CD14-positive monocyte (primary cell): ENCODE data around the gene STAT5A. TPM values are rescaled to one million over a fixed set of nuclear protein-coding genes. Genes with fewer than 3 reads are reported as not detected.

ENCODE experiments used
- DNase-seq, 3 donors: peaks; one replicate each; pipeline ENCODE4 v3.0.0-alpha.2; 2011 to 2022
- H2AFZ ChIP-seq: 2 replicates; pipeline ENCODE4 v1.6.0; 2012; ENCODE audit warnings: mild to moderate bottlenecking, low read depth, low read length, inconsistent platforms; ENCODE audit not compliant: insufficient read depth, poor library complexity, severe bottlenecking
- H3K27ac ChIP-seq, 2 donors: 1 replicate in 1 of 2; 2 replicates in 1 of 2; pipeline ENCODE4 v1.5.1; 2012 to 2013; ENCODE audit warnings: low read length in 2 of 2, control low read depth in 1 of 2, inconsistent platforms in 1 of 2, low read depth in 1 of 2, mild to moderate bottlenecking in 1 of 2
- H3K27me3 ChIP-seq, 2 donors: one replicate each; pipeline versions ENCODE4 v1.6.0 to v1.6.1; 2011 to 2013; ENCODE audit warnings: low read length in 2 of 2; ENCODE audit not compliant: control insufficient read depth in 2 of 2, insufficient read depth in 2 of 2
- H3K36me3 ChIP-seq, 2 donors: replicated peaks in 1 of 2; 1 replicate in 1 of 2; 2 replicates in 1 of 2; pipeline versions ENCODE4 v1.5.1 to v1.6.1; 2012 to 2013; ENCODE audit warnings: low read length in 2 of 2, control low read depth in 1 of 2, inconsistent platforms in 1 of 2, mild to moderate bottlenecking in 1 of 2; ENCODE audit not compliant: insufficient read depth in 2 of 2, control insufficient read depth in 1 of 2
- H3K4me1 ChIP-seq, 2 donors: 1 replicate in 1 of 2; 2 replicates in 1 of 2; pipeline versions ENCODE4 v1.5.1 to v1.6.1; 2012 to 2013; ENCODE audit warnings: low read length in 2 of 2, control low read depth in 1 of 2, inconsistent platforms in 1 of 2, mild to moderate bottlenecking in 1 of 2, moderate library complexity in 1 of 2; ENCODE audit not compliant: insufficient read depth in 2 of 2, control insufficient read depth in 1 of 2
- H3K4me2 ChIP-seq: replicated peaks from 2 replicates; pipeline ENCODE3; 2012; ENCODE audit warnings: low read length, moderate library complexity, mild to moderate bottlenecking; ENCODE audit not compliant: poor library complexity, severe bottlenecking; ENCODE audit errors: extremely low read depth
- H3K4me3 ChIP-seq, 3 experiments: fragments of 200-600 bp in 1 of 3; sonication (generic) in 1 of 3; replicated peaks in 1 of 3; 1 replicate in 2 of 3; 2 replicates in 1 of 3; pipeline ENCODE4 v1.5.1; 2011 to 2013; ENCODE audit warnings: low read length in 3 of 3, mild to moderate bottlenecking in 3 of 3, control low read depth in 2 of 3, low read depth in 2 of 3, inconsistent platforms in 1 of 3, moderate library complexity in 1 of 3
- H3K79me2 ChIP-seq: 2 replicates; pipeline ENCODE4 v1.6.0; 2012; ENCODE audit warnings: mild to moderate bottlenecking, control low read depth, inconsistent platforms, low read length, moderate library complexity; ENCODE audit not compliant: insufficient read depth
- H3K9ac ChIP-seq: 2 replicates; pipeline ENCODE4 v1.6.0; 2017; ENCODE audit warnings: low read length, mild to moderate bottlenecking; ENCODE audit not compliant: insufficient read depth, poor library complexity, severe bottlenecking
- H3K9me3 ChIP-seq, 2 donors: replicated peaks in 1 of 2; 1 replicate in 1 of 2; 2 replicates in 1 of 2; pipeline versions ENCODE4 v1.5.1 to v1.6.1; 2012 to 2013; ENCODE audit warnings: low read length in 2 of 2, control low read depth in 1 of 2; ENCODE audit not compliant: control insufficient read depth in 1 of 2, insufficient read depth in 1 of 2
- H4K20me1 ChIP-seq: 2 replicates; pipeline ENCODE4 v1.6.0; 2012; ENCODE audit warnings: mild to moderate bottlenecking, low read length, control low read depth, moderate library complexity; ENCODE audit not compliant: insufficient read depth
- H3K27ac Mint-ChIP-seq, 7 donors: one replicate each; pipeline ENCODE4 v1.8.0; 2020; ENCODE audit warnings: mild to moderate bottlenecking in 7 of 7, mixed read lengths in 7 of 7, moderate library complexity in 6 of 7, inconsistent platforms in 2 of 7
- H3K27me3 Mint-ChIP-seq, 3 donors: one replicate each; pipeline ENCODE4 v1.8.0; 2021 to 2022; ENCODE audit warnings: low read depth in 3 of 3, mild to moderate bottlenecking in 3 of 3, mixed read lengths in 3 of 3, moderate library complexity in 3 of 3, inconsistent platforms in 1 of 3
- H3K36me3 Mint-ChIP-seq, 2 donors: one replicate each; pipeline ENCODE4 v1.8.0; 2020; ENCODE audit warnings: mixed read lengths in 2 of 2, inconsistent platforms in 1 of 2, mild to moderate bottlenecking in 1 of 2
- H3K4me1 Mint-ChIP-seq: one replicate; pipeline ENCODE4 v1.8.0; 2020; ENCODE audit warnings: mild to moderate bottlenecking, mixed read lengths
- H3K4me3 Mint-ChIP-seq, 2 donors: one replicate each; pipeline ENCODE4 v1.8.0; 2020; ENCODE audit warnings: mild to moderate bottlenecking in 2 of 2, mixed read lengths in 2 of 2, moderate library complexity in 1 of 2
- H3K9me3 Mint-ChIP-seq, 7 donors: one replicate each; pipeline ENCODE4 v1.8.0; 2020 to 2022; ENCODE audit warnings: mixed read lengths in 7 of 7, mild to moderate bottlenecking in 6 of 7, moderate library complexity in 6 of 7, inconsistent platforms in 2 of 7
- WGBS: methylation state at CpG from one replicate; pipeline ENCODE4 v1.1.5; 2013; ENCODE audit warnings: missing lambda C conversion rate; ENCODE audit not compliant: insufficient coverage; 5-methylcytosine and 5-hydroxymethylcytosine counted together
- intact Hi-C, 2 donors: fragments of 100-400 bp; cut with micrococcal nuclease; formaldehyde crosslinking; loops; one replicate each; pipeline versions ENCODE4 v1.15.0 to v1.15.1; 2023
- polyA plus RNA-seq, 3 donors: library from polyadenylated mRNA; depleted of rRNA in 1 of 3; unstranded in 2 of 3; stranded (reverse) in 1 of 3; fragments of 300-500 nt in 2 of 3; fragments of >200 nt in 1 of 3; fragmentation: Illumina TruSeq in 2 of 3; gene quantifications; 1 replicate in 2 of 3; 2 replicates in 1 of 3; pipeline ENCODE4 v1.2.3, GENCODE V29; 2012 to 2021
- TF ChIP-seq, protein P1 (sequence below): fragments of 200-600 bp; IDR thresholded peaks from one replicate; pipeline ENCODE4 v1.8.0; 2022; ENCODE audit warnings: antibody characterized with exemption, mild to moderate bottlenecking

The STAT5A gene
- polyA plus RNA-seq, 3 donors, result 30.5 to 91.1 (median 49.8) TPM

DNA sequence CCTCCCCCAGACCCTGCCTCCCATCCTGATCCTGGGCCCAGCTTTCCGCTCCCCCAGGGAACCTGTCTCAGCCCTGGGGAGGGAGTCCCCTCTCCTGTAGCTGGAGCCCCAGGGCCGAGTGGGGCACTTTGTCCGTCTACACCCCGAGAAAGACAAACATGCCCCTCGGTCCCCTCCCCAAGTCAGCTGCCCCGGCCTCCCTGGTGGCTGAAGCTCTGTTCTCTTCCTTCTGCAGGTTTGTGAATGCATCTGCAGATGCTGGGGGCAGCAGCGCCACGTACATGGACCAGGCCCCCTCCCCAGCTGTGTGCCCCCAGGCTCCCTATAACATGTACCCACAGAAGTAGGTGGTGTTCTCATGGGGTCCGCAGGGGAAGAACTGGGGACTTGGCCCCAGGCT lies 20.8 kb downstream of the STAT5A start:
- Mint-ChIP-seq H3K36me3 (peaks cover 75 to 87% of the 10 kb centered on the region in 2 donors), H3K4me1 (peaks cover 27% of the 10 kb centered on the region), H3K9me3 (peaks cover 0 to 3% (median 0%) of the 10 kb centered on the region in 7 donors), H3K27ac (peak overlapping the region in 2 of 7 donors; percentile 21 to 55), H3K4me3 (no peak overlapping the region), H3K27me3 (peaks cover 1 to 4% (median 1%) of the 10 kb centered on the region in 3 donors)
- peaks cover 92% of the 10 kb centered on the region for H4K20me1 ChIP-seq
- WGBS, result 93% methylated on average over 7 of the region's 9 CpGs
- no peak overlapping the region for H3K4me3 ChIP-seq
- no peak overlapping the region for H3K4me2 ChIP-seq
- H2AFZ ChIP-seq, result no peak overlapping the region
- H3K9ac ChIP-seq, result no peak overlapping the region
- H3K79me2 ChIP-seq, result no peaks in the 10 kb centered on the region
- peaks cover 22 to 31% of the 10 kb centered on the region in 2 donors for H3K4me1 ChIP-seq
- intact Hi-C loops, result no loop called here
- H3K27me3 ChIP-seq, result no peaks in the 10 kb centered on the region
- H3K36me3 ChIP-seq, result peaks cover 76 to 83% of the 10 kb centered on the region in 2 donors
- H3K27ac ChIP-seq, result no peak overlapping the region
- no peak for DNase-seq
- TF ChIP-seq, protein P1, sequence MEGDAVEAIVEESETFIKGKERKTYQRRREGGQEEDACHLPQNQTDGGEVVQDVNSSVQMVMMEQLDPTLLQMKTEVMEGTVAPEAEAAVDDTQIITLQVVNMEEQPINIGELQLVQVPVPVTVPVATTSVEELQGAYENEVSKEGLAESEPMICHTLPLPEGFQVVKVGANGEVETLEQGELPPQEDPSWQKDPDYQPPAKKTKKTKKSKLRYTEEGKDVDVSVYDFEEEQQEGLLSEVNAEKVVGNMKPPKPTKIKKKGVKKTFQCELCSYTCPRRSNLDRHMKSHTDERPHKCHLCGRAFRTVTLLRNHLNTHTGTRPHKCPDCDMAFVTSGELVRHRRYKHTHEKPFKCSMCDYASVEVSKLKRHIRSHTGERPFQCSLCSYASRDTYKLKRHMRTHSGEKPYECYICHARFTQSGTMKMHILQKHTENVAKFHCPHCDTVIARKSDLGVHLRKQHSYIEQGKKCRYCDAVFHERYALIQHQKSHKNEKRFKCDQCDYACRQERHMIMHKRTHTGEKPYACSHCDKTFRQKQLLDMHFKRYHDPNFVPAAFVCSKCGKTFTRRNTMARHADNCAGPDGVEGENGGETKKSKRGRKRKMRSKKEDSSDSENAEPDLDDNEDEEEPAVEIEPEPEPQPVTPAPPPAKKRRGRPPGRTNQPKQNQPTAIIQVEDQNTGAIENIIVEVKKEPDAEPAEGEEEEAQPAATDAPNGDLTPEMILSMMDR, result no peak
- H3K9me3 ChIP-seq, result no peaks in the 10 kb centered on the region

DNA sequence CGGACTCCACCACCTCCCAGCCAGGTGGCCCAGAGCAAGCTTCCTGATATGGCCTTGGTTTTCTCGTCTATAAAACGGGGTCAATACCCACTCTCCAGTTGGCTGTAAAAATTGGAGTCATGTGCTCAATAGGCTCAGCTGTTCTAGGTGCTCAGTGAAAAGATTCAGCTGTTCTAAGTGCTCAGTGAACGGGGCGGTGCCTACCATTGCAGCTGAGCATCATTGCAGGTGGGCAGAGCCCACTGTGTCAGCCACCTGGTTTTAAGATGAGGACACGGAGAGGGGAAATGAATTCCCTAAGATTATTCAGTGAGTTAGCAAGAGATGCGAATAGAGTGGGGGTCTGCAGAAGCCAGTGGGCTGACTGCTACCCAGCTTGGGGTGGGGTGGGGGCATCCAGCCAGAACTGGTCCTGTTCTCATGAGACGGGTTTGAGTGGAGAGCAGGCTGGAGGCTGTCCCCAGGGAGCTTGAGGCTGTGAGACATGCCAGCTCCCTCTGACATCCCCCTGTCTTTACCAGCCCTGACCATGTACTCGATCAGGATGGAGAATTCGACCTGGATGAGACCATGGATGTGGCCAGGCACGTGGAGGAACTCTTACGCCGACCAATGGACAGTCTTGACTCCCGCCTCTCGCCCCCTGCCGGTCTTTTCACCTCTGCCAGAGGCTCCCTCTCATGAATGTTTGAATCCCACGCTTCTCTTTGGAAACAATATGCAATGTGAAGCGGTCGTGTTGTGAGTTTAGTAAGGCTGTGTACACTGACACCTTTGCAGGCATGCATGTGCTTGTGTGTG lies 21.9 kb downstream of the STAT5A start:
- Histone ChIP-seq H3K36me3 (peaks cover 71 to 82% of the 10 kb centered on the region in 2 donors), H2AFZ (no peak overlapping the region), H3K9ac (no peak overlapping the region), H4K20me1 (peaks cover 93% of the 10 kb centered on the region), H3K9me3 (no peaks in the 10 kb centered on the region), H3K4me1 (peaks cover 24 to 34% of the 10 kb centered on the region in 2 donors), H3K27me3 (no peaks in the 10 kb centered on the region), H3K4me2 (no peak overlapping the region), H3K4me3 (no peak overlapping the region), H3K79me2 (no peaks in the 10 kb centered on the region), H3K27ac (peak overlapping the region in 1 of 2 donors; percentile 64)
- intact Hi-C loops, result no loop called here
- H3K9me3 Mint-ChIP-seq, result peaks cover 0 to 3% (median 0%) of the 10 kb centered on the region in 7 donors
- DNase-seq, result no peak
- TF ChIP-seq, protein P1, result no peak
- WGBS, result 90% methylated on average over 11 of the region's 19 CpGs
- peaks cover 28% of the 10 kb centered on the region for H3K4me1 Mint-ChIP-seq
- peak overlapping the region in 5 of 7 donors; percentile 27 to 86 (median 46) for H3K27ac Mint-ChIP-seq
- peaks cover 67 to 86% of the 10 kb centered on the region in 2 donors for H3K36me3 Mint-ChIP-seq
- H3K27me3 Mint-ChIP-seq, result peaks cover 1 to 4% (median 1%) of the 10 kb centered on the region in 3 donors
- H3K4me3 Mint-ChIP-seq, result no peak overlapping the region
